Keratinocyte (primary cell): ENCODE results near the gene AADAT. TPM values are rescaled to one million over a fixed set of nuclear protein-coding genes. Genes with fewer than 3 reads are reported as not detected.

Source experiments
- DNase-seq: peaks from one replicate; pipeline ENCODE4 v3.0.0-alpha.2; 2011; ENCODE audit warnings: low read depth, missing footprints, low spot score
- FAIRE-seq: peaks from 2 replicates; lab custom pipeline; 2011; peaks lifted over from hg19 to GRCh38; lab: Jason Lieb, UNC
- H2AFZ ChIP-seq: 2 replicates; pipeline ENCODE4 v1.6.0; 2012; ENCODE audit warnings: low read length, control low read depth, inconsistent platforms; ENCODE audit not compliant: control insufficient read depth
- H3K27ac ChIP-seq: 2 replicates; pipeline ENCODE4 v1.5.1; 2011; ENCODE audit warnings: low read length; ENCODE audit not compliant: control insufficient read depth, insufficient read depth
- H3K27me3 ChIP-seq: 3 replicates; pipeline ENCODE4 v1.6.0; 2011; ENCODE audit warnings: low read length; ENCODE audit not compliant: control insufficient read depth, insufficient read depth; ENCODE audit errors: extremely low read depth
- H3K36me3 ChIP-seq, 2 experiments: 2 replicates in 1 of 2; 3 replicates in 1 of 2; pipeline ENCODE4 v1.5.1; 2011; ENCODE audit warnings: low read length in 2 of 2, mild to moderate bottlenecking in 1 of 2; ENCODE audit not compliant: control insufficient read depth in 2 of 2, insufficient read depth in 2 of 2; ENCODE audit errors: extremely low read depth in 1 of 2
- H3K4me1 ChIP-seq: 3 replicates; pipeline ENCODE4 v1.5.1; 2011; ENCODE audit warnings: low read length; ENCODE audit not compliant: control insufficient read depth, insufficient read depth; ENCODE audit errors: extremely low read depth
- H3K4me2 ChIP-seq: 3 replicates; pipeline ENCODE4 v1.6.0; 2011; ENCODE audit warnings: low read depth, low read length; ENCODE audit not compliant: control insufficient read depth, insufficient read depth; ENCODE audit errors: extremely low read depth
- H3K4me3 ChIP-seq, 3 experiments: fragments of 200-600 bp in 1 of 3; sonication (generic) in 1 of 3; 2 replicates in 2 of 3; 3 replicates in 1 of 3; pipeline ENCODE4 v1.5.1; 2011 to 2016; ENCODE audit warnings: low read length in 3 of 3, mild to moderate bottlenecking in 3 of 3, control low read depth in 2 of 3, inconsistent platforms in 1 of 3, low read depth in 1 of 3, mixed read lengths in 1 of 3, mixed run types in 1 of 3, moderate library complexity in 1 of 3; ENCODE audit not compliant: control insufficient read depth in 2 of 3, insufficient read depth in 2 of 3; ENCODE audit errors: extremely low read depth in 1 of 3
- H3K79me2 ChIP-seq: 2 replicates; pipeline ENCODE4 v1.6.0; 2012; ENCODE audit warnings: low read length; ENCODE audit not compliant: control insufficient read depth, insufficient read depth
- H3K9ac ChIP-seq: 3 replicates; pipeline ENCODE4 v1.6.0; 2011; ENCODE audit warnings: low read length; ENCODE audit not compliant: control insufficient read depth, insufficient read depth; ENCODE audit errors: extremely low read depth
- H3K9me1 ChIP-seq: 3 replicates; pipeline ENCODE4 v1.6.0; 2011; ENCODE audit warnings: low read length; ENCODE audit not compliant: control insufficient read depth, insufficient read depth; ENCODE audit errors: extremely low read depth
- H3K9me3 ChIP-seq: 2 replicates; pipeline ENCODE4 v1.5.1; 2012; ENCODE audit warnings: low read depth, low read length; ENCODE audit not compliant: control insufficient read depth
- H4K20me1 ChIP-seq: 3 replicates; pipeline ENCODE4 v1.6.0; 2011; ENCODE audit warnings: low read length; ENCODE audit not compliant: control insufficient read depth, insufficient read depth; ENCODE audit errors: extremely low read depth
- CTCF ChIP-seq, 3 experiments: IDR thresholded peaks in 1 of 3; conservative IDR thresholded peaks in 1 of 3; optimal IDR thresholded peaks in 1 of 3; 2 replicates in 2 of 3; 3 replicates in 1 of 3; pipeline versions ENCODE3 to v1.5.1; 2011; ENCODE audit warnings: low read length in 3 of 3, mild to moderate bottlenecking in 3 of 3, moderate library complexity in 2 of 3, control low read depth in 1 of 3, inconsistent platforms in 1 of 3; ENCODE audit not compliant: insufficient read depth in 2 of 3; ENCODE audit errors: extremely low read depth in 1 of 3
- EZH2 ChIP-seq: IDR thresholded peaks from one replicate; pipeline ENCODE4 v1.6.1; 2012; ENCODE audit warnings: inconsistent platforms, mild to moderate bottlenecking, low read length, moderate library complexity
- dilution Hi-C: fragments of 300-500 bp; cut with MboI; formaldehyde crosslinking; loops from one replicate; pipeline ENCODE4 v1.7.0; 2020; ENCODE audit warnings: low sequenced_read_pairs; ENCODE audit not compliant: extremely low pct_ligation_motif_present
- polyA plus RNA-seq, 5 experiments: library from polyadenylated mRNA; depleted of rRNA in 3 of 5; stranded (reverse) in 3 of 5; stranded (forward) in 1 of 5; unstranded in 1 of 5; fragments of >200 nt; gene quantifications; 1 replicate in 1 of 5; 2 replicates in 3 of 5; 3 replicates in 1 of 5; pipeline versions ENCODE4 v1.2.1 to v1.2.3, GENCODE V29; 2011 to 2012; ENCODE audit warnings: missing spikeins in 2 of 5, low read depth in 1 of 5, low replicate concordance in 1 of 5

AADAT gene
- polyA plus RNA-seq, 1 donor (not counting 4 experiments of a cell fraction or from before 2014, with no cell fraction given), result 5.2 TPM

- Histone ChIP-seq H3K4me1 (no peaks in the 10 kb centered on the region), H3K79me2 (no peaks in the 10 kb centered on the region), H3K27ac (no peak overlapping the region), H4K20me1 (no peaks in the 10 kb centered on the region), H3K9me1 (no peaks in the 10 kb centered on the region), H2AFZ (no peak overlapping the region), H3K4me3 (no peak overlapping the region), H3K27me3 (no peaks in the 10 kb centered on the region), H3K36me3 (no peaks in the 10 kb centered on the region), H3K4me2 (no peak overlapping the region), H3K9me3 (no peaks in the 10 kb centered on the region), H3K9ac (no peak overlapping the region)
- TF ChIP-seq EZH2, result no peak
- TF ChIP-seq CTCF (optimal IDR thresholded peaks at IDR 0.05 in 1 of 3, IDR thresholded peaks at IDR 0.05 in 1 of 3, conservative IDR thresholded peaks at IDR 0.05 in 1 of 3; ENCODE audit: extremely low read depth in 1 of 3, insufficient read depth in 2 of 3, low read length in 3 of 3), result no peak
- FAIRE-seq (no peak), DNase-seq (no peak)
- dilution Hi-C loops, result no loop called here
Observed at GRCh38 chr4:170097681-170098080, 7.9 kb upstream of the AADAT start.

GRCh38 chr4:170093973-170094535, 4.3 kb upstream of the AADAT start:
- H3K9ac ChIP-seq, result no peak overlapping the region
- no peak overlapping the region for H3K4me2 ChIP-seq
- FAIRE-seq (no peak), DNase-seq (no peak)
- no peak overlapping the region for H3K4me3 ChIP-seq
- no peaks in the 10 kb centered on the region for H3K79me2 ChIP-seq
- dilution Hi-C loops, result no loop called here
- TF ChIP-seq EZH2 (no peak), CTCF (optimal IDR thresholded peaks at IDR 0.05 in 1 of 3, IDR thresholded peaks at IDR 0.05 in 1 of 3, conservative IDR thresholded peaks at IDR 0.05 in 1 of 3; ENCODE audit: extremely low read depth in 1 of 3, insufficient read depth in 2 of 3, low read length in 3 of 3) (no peak)
- no peaks in the 10 kb centered on the region for H4K20me1 ChIP-seq
- no peaks in the 10 kb centered on the region for H3K36me3 ChIP-seq
- peaks cover 8% of the 10 kb centered on the region for H3K4me1 ChIP-seq
- H3K9me3 ChIP-seq, result no peaks in the 10 kb centered on the region
- H3K9me1 ChIP-seq, result no peaks in the 10 kb centered on the region
- no peaks in the 10 kb centered on the region for H3K27me3 ChIP-seq
- H3K27ac ChIP-seq, result no peak overlapping the region
- no peak overlapping the region for H2AFZ ChIP-seq
